HG02610 (cell line): ENCODE measurements around the gene NUP62.

Experiments
- ATAC-seq: cut with Tn5 transposase; IDR thresholded peaks from one replicate; pipeline ENCODE4 v1.9.1; 2021; ENCODE audit warnings: mild to moderate bottlenecking, moderate library complexity; ENCODE audit not compliant: unreplicated experiment

NUP62 gene

GRCh38 chr19:49883094-49883493, 46.2 kb downstream of the NUP62 start:
- no peak for ATAC-seq

- no peak for ATAC-seq
Measured at GRCh38 chr19:49882643-49883042, 46.7 kb downstream of the NUP62 start.

DNA sequence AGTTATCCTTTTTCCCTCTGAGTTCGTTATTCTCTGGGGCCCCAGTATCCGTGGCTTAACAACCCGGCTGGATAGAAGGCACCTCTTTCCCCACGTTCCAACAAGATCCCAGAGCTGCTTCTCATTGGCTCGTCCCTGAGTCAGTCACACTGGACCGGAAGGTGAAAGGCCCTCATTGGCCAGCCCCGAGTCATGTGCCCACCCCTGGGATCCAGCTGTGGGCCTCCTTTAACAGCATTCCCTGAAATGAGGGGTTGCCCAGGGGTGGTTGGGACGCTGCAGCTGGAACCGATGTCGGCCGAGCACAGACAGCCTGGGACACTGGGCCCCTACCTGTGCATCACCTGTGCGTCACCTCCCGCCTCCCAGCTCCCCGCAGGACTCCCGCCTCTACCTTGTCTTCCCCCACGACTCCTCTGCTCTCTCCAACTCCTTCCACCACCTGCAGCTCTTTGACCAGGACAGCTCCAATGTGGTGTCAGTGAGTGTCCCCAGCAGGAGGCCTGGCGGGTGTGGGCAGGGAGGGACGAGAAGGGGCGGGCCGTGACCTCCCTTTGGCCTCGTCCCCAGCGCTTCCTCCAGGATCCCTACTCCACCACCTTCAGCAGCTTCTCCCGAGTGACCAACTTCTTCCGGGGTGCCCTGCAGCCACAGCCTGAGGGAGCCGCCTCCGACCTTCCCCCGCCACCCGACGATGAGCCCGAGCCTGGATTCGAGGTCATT, 47.5 kb downstream of the NUP62 start:
- no peak for ATAC-seq

GRCh38 chr19:49881186-49881585, 48.1 kb downstream of the NUP62 start:
- no peak for ATAC-seq

GRCh38 chr19:49880162-49880869, 49.0 kb downstream of the NUP62 start:
- ATAC-seq = no peak

- no peak for ATAC-seq
Measured at GRCh38 chr19:49879243-49879963, 49.9 kb downstream of the NUP62 start.

DNA sequence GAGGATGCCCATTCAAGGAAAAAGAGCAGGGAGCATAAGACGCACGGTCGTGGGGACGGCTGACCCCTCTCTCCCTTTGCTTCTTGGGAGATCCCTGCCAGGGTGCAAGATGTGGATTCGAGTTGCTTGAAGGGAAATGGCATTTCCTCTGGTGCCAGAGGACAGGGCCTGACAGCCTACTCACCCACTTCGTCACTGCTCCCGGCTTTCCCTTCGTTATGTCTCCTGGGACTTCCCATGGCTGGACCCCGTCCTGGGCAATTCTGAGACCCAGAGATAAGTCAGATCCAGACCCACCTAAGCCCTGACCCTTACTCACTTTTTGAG, 50.6 kb downstream of the NUP62 start:
- ATAC-seq = no peak

GRCh38 chr19:49877879-49878743, 51.2 kb downstream of the NUP62 start:
- ATAC-seq = peak; percentile 50

DNA sequence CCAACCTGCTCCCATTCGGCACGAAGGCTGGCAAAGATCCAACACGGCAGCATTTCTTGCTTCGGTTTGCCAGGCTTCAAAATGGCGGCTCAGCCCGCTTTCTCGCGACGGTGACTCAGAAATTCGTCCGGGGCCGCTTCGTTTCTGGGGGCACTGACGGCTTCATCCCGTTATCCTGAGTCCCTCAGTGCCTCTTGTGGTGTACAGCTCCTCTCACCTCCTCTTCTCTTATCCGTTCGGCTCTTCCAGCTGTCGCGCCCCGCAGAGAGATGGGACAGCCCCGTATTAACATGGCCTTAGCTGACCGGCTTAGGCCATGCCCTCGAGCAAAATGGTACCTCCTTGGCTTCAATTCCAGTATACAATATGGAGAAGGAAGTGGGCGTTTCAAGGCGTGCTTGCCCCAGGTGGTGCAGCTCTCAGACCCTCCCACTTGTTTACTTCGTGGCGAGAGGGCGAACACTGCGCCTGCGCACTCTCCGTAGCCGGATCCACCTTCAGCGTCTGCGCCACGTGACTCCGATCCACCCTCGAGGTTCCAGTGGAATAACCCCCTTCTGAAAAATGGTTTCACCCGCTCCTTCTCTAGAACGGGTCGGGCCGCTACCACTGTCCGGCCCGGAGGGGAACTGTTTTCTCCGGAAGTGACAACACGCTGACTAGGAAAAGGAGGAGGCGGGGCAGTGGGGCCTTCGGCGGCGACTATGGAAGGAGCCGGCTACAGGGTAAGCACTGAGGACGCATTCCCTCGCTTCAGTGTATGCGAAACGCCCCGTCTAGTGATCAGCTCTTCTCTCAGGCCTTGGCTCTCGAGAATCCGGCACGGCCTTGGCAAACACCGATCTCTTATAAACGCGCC, 52.1 kb downstream of the NUP62 start, which contains the start of the genes AKT1S1 and TBC1D17:
TSS of gene AKT1S1 (minus strand) at position 336 of the 859 bp plus-strand sequence. CDS start 4,060 bp downstream, outside the sequence.
TSS of gene TBC1D17 (plus strand) at position 683 of the 859 bp plus-strand sequence. CDS start at position 705, 22 bp downstream.
- ATAC-seq = peak; percentile 48

DNA sequence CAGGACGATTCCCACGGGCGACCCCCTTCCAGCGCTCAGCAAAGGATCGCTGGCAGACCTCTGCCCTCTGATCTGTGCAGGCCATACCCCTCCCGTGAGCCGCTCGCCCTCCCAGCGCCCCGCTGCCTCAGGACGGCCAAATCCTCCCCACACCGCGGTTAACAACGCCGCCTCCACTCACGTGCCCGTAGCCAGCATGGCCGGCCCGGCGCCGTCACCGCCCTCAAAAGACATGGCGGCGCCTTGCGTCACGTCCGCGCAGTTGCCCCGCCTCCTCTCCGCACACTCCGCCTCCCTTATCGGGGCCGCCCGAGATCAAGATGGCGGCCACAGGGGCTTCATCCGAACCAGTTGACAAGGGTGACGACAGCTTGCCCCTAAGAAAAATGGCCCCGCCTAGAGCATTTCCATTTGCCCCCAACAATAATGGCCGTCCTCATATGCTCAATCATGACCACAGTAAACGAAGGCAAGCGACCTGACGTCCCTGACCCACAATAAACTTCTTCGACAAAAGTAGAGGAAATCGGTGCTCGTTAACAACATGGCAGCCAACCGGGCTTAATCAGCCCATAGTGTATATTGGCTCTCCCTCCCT, 52.8 kb downstream of the NUP62 start:
- ATAC-seq = peak; percentile 42

- ATAC-seq = no peak
Measured at GRCh38 chr19:49875857-49876421, 53.4 kb downstream of the NUP62 start.

DNA sequence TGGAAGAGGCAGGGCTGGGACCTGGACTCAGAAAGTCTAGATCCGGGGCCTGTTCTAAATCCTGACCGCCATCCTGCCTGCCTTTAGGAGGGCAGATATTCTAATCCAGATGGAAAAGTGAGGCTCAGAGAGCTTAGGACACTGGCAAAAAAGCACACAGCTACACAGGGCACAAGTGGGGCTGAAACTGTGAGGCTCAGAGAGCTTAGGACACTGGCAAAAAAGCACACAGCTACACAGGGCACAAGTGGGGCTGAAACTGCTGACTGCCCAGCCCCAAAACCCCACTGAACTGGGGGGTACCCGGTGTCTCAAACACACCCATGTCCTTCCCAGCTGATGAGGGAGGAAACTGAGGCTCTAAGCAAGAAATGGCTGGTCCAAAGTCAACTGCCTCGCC, 54.1 kb downstream of the NUP62 start:
- ATAC-seq = no peak

DNA sequence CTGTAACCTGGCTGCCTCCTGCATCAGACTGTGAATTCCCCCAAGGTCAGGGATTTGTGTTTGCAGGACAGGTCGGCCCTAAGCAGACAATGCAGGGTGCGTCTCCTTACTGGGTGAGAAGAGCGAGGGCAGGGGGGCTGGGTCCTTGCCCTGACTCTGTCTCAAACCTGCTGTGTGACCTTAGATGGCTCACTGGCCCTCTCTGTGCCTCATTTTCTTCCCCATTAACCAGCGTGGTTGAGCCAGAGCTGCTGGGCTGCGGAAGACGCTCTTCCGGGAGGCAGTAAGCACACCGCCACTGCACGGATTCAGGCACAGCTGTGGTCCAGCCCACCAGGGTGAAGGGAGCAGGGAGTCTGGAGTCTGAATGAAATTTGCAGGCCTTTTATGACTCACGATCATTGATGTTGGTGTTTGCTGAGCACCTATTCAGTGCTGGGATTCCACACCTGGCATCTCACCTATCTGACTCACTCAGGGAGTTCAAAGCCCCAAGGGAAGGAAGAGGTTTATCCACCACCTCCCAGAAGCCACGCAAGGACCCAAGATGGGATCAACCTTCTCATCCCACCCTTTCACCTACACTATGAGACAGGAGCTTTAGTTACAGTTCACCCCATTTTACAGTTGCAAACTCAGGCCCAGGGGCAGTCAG, 54.7 kb downstream of the NUP62 start:
- ATAC-seq = no peak

GRCh38 chr19:49873834-49874233, 55.5 kb downstream of the NUP62 start:
- no peak for ATAC-seq

DNA sequence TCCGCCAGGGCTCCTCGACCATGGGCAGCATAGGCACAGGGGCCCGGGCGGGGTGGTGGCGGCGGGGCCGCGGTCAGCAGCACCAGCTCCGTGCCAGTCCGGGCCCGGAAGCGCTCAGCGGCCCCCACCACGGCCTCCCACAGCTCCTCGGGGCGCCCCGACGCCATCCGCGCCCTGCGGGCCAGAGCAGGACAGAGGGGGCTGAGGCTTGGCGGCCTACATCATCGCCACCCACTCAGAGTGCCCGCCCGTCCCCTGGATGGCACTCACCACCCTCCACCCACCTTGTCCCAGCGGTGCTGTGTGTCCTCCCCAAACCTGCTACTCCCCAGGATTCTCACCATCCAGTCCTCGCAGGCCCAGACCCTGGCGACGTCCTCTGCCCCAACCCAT, 56.2 kb downstream of the NUP62 start:
- no peak for ATAC-seq

GRCh38 chr19:49872245-49873128, 56.8 kb downstream of the NUP62 start:
- no peak for ATAC-seq

DNA sequence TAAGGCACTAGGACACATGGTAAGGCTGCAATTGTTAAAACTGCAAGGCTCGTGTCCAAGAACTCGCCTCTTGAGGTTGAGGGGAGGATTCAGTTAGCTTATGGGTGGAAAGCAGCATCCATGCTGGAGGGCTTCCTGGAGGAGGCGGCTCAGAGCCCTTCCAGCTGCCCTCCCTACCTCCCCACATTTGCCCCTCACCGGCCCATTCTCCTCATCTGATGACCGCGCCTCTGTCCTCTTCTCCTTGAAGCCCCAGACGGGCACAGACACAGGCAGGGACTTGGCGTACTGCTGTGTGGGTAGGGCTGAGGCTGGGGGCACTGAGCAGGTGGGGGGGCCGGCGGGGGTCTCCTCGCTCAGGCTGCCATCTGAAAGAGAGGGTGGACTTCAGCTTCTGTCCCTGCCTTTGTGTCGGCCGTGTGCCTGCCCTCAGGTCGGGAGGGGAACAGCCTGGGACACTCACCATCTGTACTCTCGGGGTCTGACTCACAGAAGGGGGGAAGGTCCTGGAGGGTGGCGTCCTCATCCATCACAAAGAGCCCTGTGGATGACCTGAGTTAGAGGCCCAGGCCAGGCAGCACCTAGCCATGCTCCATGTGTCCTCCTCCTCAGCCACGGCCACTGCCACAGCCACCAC, 57.8 kb downstream of the NUP62 start:
- ATAC-seq = no peak
